Panc1 (cell line): ENCODE results near the gene RNF103. TPM values are rescaled to one million over a fixed set of nuclear protein-coding genes. Genes with fewer than 3 reads are reported as not detected.

Experiments
- ATAC-seq: fragments of 200-7000 bp; cut with Tn5 transposase; 2 replicates; pipeline ENCODE4 v1.9.1; 2020; ENCODE audit warnings: mild to moderate bottlenecking, moderate library complexity
- BruUV-seq: library from RNA; stranded (reverse); fragments of 400-500 nt; replicated peaks from 2 replicates; lab custom pipeline; 2021; lab: Mats Ljungman, UMichigan
- CTCF ChIA-PET: fragments of 300-600 bp; sonication (Branson Sonifier 250); formaldehyde crosslinking; loops from one replicate; lab custom pipeline; 2022; ENCODE audit warnings: antibody characterized with exemption; lab: Charles Lee
- POLR2A ChIA-PET: fragments of 300-600 bp; sonication (Branson Sonifier 250); formaldehyde crosslinking; loops from one replicate; lab custom pipeline; 2022; ENCODE audit warnings: antibody characterized with exemption; lab: Charles Lee
- DNase-seq: peaks from one replicate; pipeline ENCODE4 v3.0.0-alpha.2; 2010; ENCODE audit warnings: low read depth, low spot score
- H3K27ac ChIP-seq: 2 replicates; pipeline ENCODE4 v1.5.1; 2011; ENCODE audit warnings: mild to moderate bottlenecking, low read length, inconsistent platforms
- H3K27me3 ChIP-seq: fragments of 200-500 bp; sonication (Bioruptor generic); 2 replicates; pipeline ENCODE4 v1.6.0; 2014; ENCODE audit warnings: low read length, inconsistent platforms; ENCODE audit not compliant: control insufficient read depth, insufficient read depth
- H3K36me3 ChIP-seq: fragments of 200-500 bp; sonication (Bioruptor generic); 2 replicates; pipeline ENCODE4 v1.5.1; 2014; ENCODE audit warnings: inconsistent platforms, mild to moderate bottlenecking, low read length, moderate library complexity; ENCODE audit not compliant: control insufficient read depth, insufficient read depth
- H3K4me1 ChIP-seq: 2 replicates; pipeline ENCODE4 v1.5.1; 2011; ENCODE audit warnings: inconsistent platforms, mild to moderate bottlenecking, low read length, moderate library complexity; ENCODE audit not compliant: control insufficient read depth, insufficient read depth
- H3K4me3 ChIP-seq, 2 experiments: 2 replicates each; pipeline ENCODE4 v1.5.1; 2011 to 2012; ENCODE audit warnings: low read depth in 2 of 2, low read length in 2 of 2, mild to moderate bottlenecking in 2 of 2, inconsistent platforms in 1 of 2, moderate library complexity in 1 of 2
- H3K9me3 ChIP-seq: fragments of 200-500 bp; sonication (Bioruptor generic); 2 replicates; pipeline ENCODE4 v1.5.1; 2014; ENCODE audit warnings: low read depth, mild to moderate bottlenecking, inconsistent platforms, low read length, moderate library complexity; ENCODE audit not compliant: control insufficient read depth, insufficient read depth
- POLR2AphosphoS5 ChIP-seq: IDR thresholded peaks from 2 replicates; pipeline ENCODE4 v1.6.1; 2012; ENCODE audit warnings: mild to moderate bottlenecking, low read depth, low read length, moderate library complexity
- REST ChIP-seq, 2 experiments: IDR thresholded peaks; 2 replicates each; pipeline ENCODE4 v1.6.1; 2011 to 2012; ENCODE audit warnings: low read depth in 2 of 2, control low read depth in 1 of 2, low read length in 1 of 2, mild to moderate bottlenecking in 1 of 2, moderate library complexity in 1 of 2; ENCODE audit not compliant: insufficient read depth in 1 of 2
- SIN3A ChIP-seq: IDR thresholded peaks from 2 replicates; pipeline ENCODE4 v1.6.1; 2012; ENCODE audit warnings: low read depth, mild to moderate bottlenecking, low read length, moderate library complexity, borderline replicate concordance; ENCODE audit not compliant: insufficient read depth
- TCF7L2 ChIP-seq: IDR thresholded peaks from 2 replicates; pipeline ENCODE4 v1.6.1; 2011; ENCODE audit warnings: mild to moderate bottlenecking, low read depth, low read length, inconsistent platforms
- in situ Hi-C: cut with HindIII; loops from 2 replicates; pipeline ENCODE4 v1.10.0; 2016; ENCODE audit warnings: low sequenced_read_pairs, low pct_unique_long_range_greater_than_20kb
- intact Hi-C: fragments of 100-400 bp; cut with micrococcal nuclease; formaldehyde crosslinking; loops from one replicate; pipeline ENCODE4 v1.10.0; 2022; ENCODE audit not compliant: unreplicated experiment
- total RNA-seq: library from RNA; stranded (reverse); gene quantifications from one replicate; pipeline ENCODE4 v1.2.1, GENCODE V29; 2021; ENCODE audit not compliant: unreplicated experiment
- TF ChIP-seq, protein P1 (sequence below): fragments of 450-650 bp; IDR thresholded peaks from 2 replicates; pipeline ENCODE4 v1.5.1; 2017; ENCODE audit warnings: mild to moderate bottlenecking

The RNF103 gene
- total RNA-seq, 1 experiment from 2014 or later, result 37.6 TPM

DNA sequence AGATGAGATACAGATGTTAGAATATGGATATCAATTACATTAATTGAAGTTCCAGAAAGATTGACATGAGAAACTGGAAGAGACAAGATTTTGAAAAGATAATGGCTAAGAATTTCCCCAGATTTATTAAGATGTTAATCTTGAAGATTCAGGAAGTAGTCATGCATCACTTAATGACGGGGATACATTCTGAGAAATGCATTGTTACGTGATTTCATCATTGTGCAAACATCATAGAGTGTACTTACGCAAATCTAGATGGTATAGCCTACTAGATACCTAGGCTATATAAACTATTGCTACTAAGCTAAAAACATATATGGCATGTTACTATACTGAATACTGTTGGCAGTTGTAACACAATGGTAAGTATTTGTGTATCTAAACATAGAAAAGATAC lies 53.6 kb downstream of the RNF103 start:
- no peak overlapping the region for H3K4me3 ChIP-seq
- ATAC-seq (no peak), DNase-seq (no peak)
- in situ Hi-C loops, result no loop called here
- intact Hi-C loops, result no loop called here
- no TSS peak for BruUV-seq
- no peaks in the 10 kb centered on the region for H3K9me3 ChIP-seq
- H3K27me3 ChIP-seq, result no peaks in the 10 kb centered on the region
- no peaks in the 10 kb centered on the region for H3K36me3 ChIP-seq
- TF ChIP-seq TCF7L2, result no peak
- TF ChIP-seq, protein P1, sequence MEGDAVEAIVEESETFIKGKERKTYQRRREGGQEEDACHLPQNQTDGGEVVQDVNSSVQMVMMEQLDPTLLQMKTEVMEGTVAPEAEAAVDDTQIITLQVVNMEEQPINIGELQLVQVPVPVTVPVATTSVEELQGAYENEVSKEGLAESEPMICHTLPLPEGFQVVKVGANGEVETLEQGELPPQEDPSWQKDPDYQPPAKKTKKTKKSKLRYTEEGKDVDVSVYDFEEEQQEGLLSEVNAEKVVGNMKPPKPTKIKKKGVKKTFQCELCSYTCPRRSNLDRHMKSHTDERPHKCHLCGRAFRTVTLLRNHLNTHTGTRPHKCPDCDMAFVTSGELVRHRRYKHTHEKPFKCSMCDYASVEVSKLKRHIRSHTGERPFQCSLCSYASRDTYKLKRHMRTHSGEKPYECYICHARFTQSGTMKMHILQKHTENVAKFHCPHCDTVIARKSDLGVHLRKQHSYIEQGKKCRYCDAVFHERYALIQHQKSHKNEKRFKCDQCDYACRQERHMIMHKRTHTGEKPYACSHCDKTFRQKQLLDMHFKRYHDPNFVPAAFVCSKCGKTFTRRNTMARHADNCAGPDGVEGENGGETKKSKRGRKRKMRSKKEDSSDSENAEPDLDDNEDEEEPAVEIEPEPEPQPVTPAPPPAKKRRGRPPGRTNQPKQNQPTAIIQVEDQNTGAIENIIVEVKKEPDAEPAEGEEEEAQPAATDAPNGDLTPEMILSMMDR, result no peak
- no peak for TF ChIP-seq REST (IDR thresholded peaks at IDR 0.05; ENCODE audit: insufficient read depth in 1 of 2, low read depth in 2 of 2, low read length in 1 of 2)
- no peak for TF ChIP-seq SIN3A
- no peak for TF ChIP-seq POLR2AphosphoS5
- no peak overlapping the region for H3K27ac ChIP-seq
- no peaks in the 10 kb centered on the region; the same call in 1 of the 2 replicates for H3K4me1 ChIP-seq
- ChIA-PET CTCF (no interaction called here), POLR2A (no interaction called here)

DNA sequence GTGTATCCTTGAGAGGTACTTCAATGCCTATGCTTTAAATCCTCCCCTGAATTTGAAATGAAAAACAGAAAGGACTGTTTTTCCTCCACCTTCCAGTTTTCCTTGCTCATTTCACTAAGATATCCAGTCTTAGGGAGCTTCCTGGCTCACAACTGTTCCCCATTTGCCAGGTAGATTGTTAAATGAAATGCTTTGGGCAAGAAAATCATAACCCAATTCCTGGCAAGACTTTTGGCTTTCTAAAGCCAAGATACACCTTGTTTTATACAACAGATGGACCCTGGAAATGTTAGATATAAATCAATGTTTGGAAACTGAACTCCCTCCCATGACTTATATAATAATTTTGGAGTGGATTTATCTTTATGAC lies 56.9 kb downstream of the RNF103 start:
- intact Hi-C loops (no loop called here), in situ Hi-C loops (no loop called here)
- no peak for DNase-seq
- TF ChIP-seq, protein P1, result no peak
- no peak for TF ChIP-seq POLR2AphosphoS5
- no peak for TF ChIP-seq REST (IDR thresholded peaks at IDR 0.05; ENCODE audit: insufficient read depth in 1 of 2, low read depth in 2 of 2, low read length in 1 of 2)
- TF ChIP-seq SIN3A, result no peak
- no peak for TF ChIP-seq TCF7L2
- Histone ChIP-seq H3K4me1 (peaks cover 6% of the 10 kb centered on the region), H3K9me3 (peaks cover 11% of the 10 kb centered on the region; the same call in 1 of the 2 replicates), H3K36me3 (0 out of 2 replicates have a peak, but pooled peaks cover 2% of the 10 kb centered on the region), H3K27me3 (no peaks in the 10 kb centered on the region), H3K27ac (no peak overlapping the region; the same call in 1 of the 2 replicates), H3K4me3 (no peak overlapping the region)
- ChIA-PET POLR2A (no interaction called here), CTCF (no interaction called here)
- ATAC-seq, result no peak
- BruUV-seq, result no TSS peak
